Uterus (tissue), 4 donors: Measurements from ENCODE around the gene SELP. TPM values are rescaled to one million over a fixed set of nuclear protein-coding genes. Genes with fewer than 3 reads are reported as not detected.

Source experiments
- DNase-seq, 2 donors: peaks; one replicate each; pipeline ENCODE4 v3.0.0-alpha.2; 2019 to 2020
- H3K27ac ChIP-seq, 2 donors: fragments of 200-600 bp; sonication (generic); 1 replicate in 1 of 2; 2 replicates in 1 of 2; pipeline ENCODE4 v1.5.1; 2016 to 2018
- H3K27me3 ChIP-seq, 2 donors: fragments of 200-600 bp; sonication (generic); one replicate each; pipeline ENCODE4 v1.5.1; 2018 to 2019; ENCODE audit warnings: control low read depth in 1 of 2
- H3K36me3 ChIP-seq, 2 donors: fragments of 200-600 bp; sonication (generic); one replicate each; pipeline ENCODE4 v1.5.1; 2019; ENCODE audit warnings: control low read depth in 1 of 2
- H3K4me1 ChIP-seq, 2 donors: fragments of 200-600 bp; sonication (generic); one replicate each; pipeline ENCODE4 v1.5.1; 2018 to 2019; ENCODE audit warnings: control low read depth in 1 of 2
- H3K4me3 ChIP-seq, 2 donors: fragments of 200-600 bp; sonication (generic); 1 replicate in 1 of 2; 2 replicates in 1 of 2; pipeline ENCODE4 v1.5.1; 2018 to 2019; ENCODE audit warnings: mild to moderate bottlenecking in 1 of 2
- H3K9me3 ChIP-seq, 2 donors: fragments of 200-600 bp; sonication (generic); one replicate each; pipeline ENCODE4 v1.5.1; 2019; ENCODE audit warnings: control low read depth in 1 of 2
- POLR2A ChIP-seq, 2 donors: fragments of 450-650 bp; IDR thresholded peaks; one replicate each; pipeline ENCODE4 v1.6.1; 2016; ENCODE audit warnings: antibody characterized with exemption in 2 of 2, mild to moderate bottlenecking in 1 of 2, moderate library complexity in 1 of 2
- intact Hi-C: fragments of 100-400 bp; cut with DNase I; formaldehyde crosslinking; loops from one replicate; pipeline ENCODE4 v1.15.1; 2023; ENCODE audit warnings: low total_unique reads
- total RNA-seq, 4 donors: library from RNA; depleted of rRNA in 3 of 4; stranded (reverse); fragments of >200 nt in 3 of 4; gene quantifications; one replicate each; pipeline versions ENCODE4 v1.1.0 to v1.2.4, GENCODE V29; 2014 to 2023
- TF ChIP-seq, protein P1 (sequence below), 4 experiments: fragments of 200-600 bp in 2 of 4; fragments of 450-650 bp in 2 of 4; sonication (generic) in 2 of 4; IDR thresholded peaks; one replicate each; pipeline ENCODE4 v1.5.1; 2016 to 2019; ENCODE audit warnings: antibody characterized with exemption in 4 of 4, mild to moderate bottlenecking in 2 of 4, moderate library complexity in 1 of 4
- donor health status: DM: yes; HTN: yes; CAD: no.

Gene SELP
- total RNA-seq, 4 donors from 2014 or later = 6.8 to 32.3 (median 27.4) TPM

DNA sequence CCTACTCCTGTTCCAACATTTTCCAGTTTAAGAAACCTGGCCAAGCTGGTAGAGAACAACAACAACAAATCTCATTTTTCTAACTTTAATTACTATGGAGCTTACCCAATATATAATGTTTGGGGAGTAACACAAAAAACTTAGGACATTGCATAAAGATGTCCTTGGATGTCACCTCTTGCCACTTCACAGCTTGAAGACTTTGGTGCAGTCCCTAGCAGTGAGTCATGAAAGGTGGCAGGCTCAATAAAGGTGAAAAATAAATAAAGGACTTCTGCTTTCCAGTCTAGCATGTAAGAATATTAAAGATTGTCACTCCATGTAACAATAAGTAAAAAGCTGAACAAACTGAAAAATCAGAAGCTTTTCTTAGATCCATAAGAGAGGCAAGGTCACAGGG, 17.6 kb upstream of the SELP start:
- H3K27ac ChIP-seq = no peak overlapping the region
- no peak overlapping the region for H3K4me3 ChIP-seq
- no peaks in the 10 kb centered on the region for H3K4me1 ChIP-seq
- H3K27me3 ChIP-seq = no peaks in the 10 kb centered on the region
- no peak for DNase-seq
- H3K9me3 ChIP-seq = no peaks in the 10 kb centered on the region
- H3K36me3 ChIP-seq = no peaks in the 10 kb centered on the region
- TF ChIP-seq, protein P1, sequence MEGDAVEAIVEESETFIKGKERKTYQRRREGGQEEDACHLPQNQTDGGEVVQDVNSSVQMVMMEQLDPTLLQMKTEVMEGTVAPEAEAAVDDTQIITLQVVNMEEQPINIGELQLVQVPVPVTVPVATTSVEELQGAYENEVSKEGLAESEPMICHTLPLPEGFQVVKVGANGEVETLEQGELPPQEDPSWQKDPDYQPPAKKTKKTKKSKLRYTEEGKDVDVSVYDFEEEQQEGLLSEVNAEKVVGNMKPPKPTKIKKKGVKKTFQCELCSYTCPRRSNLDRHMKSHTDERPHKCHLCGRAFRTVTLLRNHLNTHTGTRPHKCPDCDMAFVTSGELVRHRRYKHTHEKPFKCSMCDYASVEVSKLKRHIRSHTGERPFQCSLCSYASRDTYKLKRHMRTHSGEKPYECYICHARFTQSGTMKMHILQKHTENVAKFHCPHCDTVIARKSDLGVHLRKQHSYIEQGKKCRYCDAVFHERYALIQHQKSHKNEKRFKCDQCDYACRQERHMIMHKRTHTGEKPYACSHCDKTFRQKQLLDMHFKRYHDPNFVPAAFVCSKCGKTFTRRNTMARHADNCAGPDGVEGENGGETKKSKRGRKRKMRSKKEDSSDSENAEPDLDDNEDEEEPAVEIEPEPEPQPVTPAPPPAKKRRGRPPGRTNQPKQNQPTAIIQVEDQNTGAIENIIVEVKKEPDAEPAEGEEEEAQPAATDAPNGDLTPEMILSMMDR (IDR thresholded peaks at IDR 0.05) = no peak
- TF ChIP-seq POLR2A (IDR thresholded peaks at IDR 0.05) = no peak
- intact Hi-C loops = no loop called here

DNA sequence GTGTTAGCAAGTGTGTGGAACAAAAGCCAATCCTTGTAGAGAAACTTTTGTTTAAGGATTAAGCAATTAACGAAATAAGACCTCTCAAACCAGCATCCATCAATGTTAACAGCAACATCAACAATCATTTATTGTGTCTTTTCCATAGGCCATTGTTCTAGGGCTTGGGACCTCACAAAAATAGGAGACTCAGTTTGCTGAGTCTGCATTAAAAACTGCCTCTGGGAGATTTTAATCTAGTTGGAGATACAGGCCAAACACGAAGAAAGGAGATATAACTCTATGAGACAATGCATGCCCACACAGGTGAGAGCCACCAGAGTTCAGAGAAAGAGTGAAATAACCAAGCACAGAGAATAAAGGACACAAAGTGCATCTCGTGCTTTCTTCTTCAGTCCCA, 14.4 kb upstream of the SELP start:
- Histone ChIP-seq H3K4me1 (no peaks in the 10 kb centered on the region), H3K4me3 (no peak overlapping the region), H3K27ac (no peak overlapping the region), H3K9me3 (no peaks in the 10 kb centered on the region), H3K27me3 (no peaks in the 10 kb centered on the region), H3K36me3 (no peaks in the 10 kb centered on the region)
- TF ChIP-seq, protein P1 (IDR thresholded peaks at IDR 0.05) = no peak
- TF ChIP-seq POLR2A (IDR thresholded peaks at IDR 0.05) = no peak
- intact Hi-C loops = no loop called here
- DNase-seq = no peak

DNA sequence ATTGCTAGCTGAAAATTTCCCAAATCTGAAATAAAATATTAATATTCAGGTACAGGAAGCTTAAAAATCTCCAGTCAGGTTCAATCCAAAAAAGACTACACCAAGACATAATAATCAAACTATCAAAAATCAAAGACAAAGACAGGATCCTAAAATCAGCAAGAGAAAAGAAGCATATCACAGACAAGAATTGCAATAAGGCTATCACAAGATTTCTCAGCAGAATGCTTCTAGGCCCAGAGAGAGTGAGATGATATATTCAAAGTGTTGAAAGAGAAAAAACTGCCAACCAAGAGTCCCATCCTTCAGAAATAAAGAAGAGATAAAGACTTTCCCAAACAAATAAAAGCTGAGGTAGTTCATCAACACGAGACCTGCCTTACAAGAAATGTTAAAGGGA, 5.0 kb upstream of the SELP start:
- no peaks in the 10 kb centered on the region for H3K27me3 ChIP-seq
- H3K27ac ChIP-seq = no peak overlapping the region
- intact Hi-C loops = no loop called here
- DNase-seq = no peak
- peaks cover 0 to 15% of the 10 kb centered on the region in 2 donors for H3K9me3 ChIP-seq
- no peak overlapping the region for H3K4me3 ChIP-seq
- no peaks in the 10 kb centered on the region for H3K4me1 ChIP-seq
- TF ChIP-seq, protein P1 (IDR thresholded peaks at IDR 0.05) = no peak
- no peak for TF ChIP-seq POLR2A (IDR thresholded peaks at IDR 0.05)
- H3K36me3 ChIP-seq = no peaks in the 10 kb centered on the region

DNA sequence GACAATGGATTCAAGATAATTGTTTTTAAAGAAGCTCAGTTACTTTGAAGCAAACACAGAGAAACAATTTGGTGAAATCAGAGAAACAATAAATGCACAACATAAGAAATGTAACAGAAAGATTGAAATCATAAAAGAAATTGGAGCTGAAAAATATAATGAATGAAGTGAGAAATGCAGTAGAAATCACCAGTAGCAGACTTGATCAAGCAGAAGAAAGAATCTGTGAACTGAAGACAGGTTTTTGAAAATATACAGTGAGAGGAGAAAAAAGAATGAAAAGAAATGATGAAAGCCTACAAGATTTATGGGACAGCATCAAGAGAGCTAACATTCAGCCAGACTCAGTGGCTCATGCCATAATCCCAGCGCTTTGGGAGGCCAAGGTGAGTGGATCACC, 4.2 kb upstream of the SELP start:
- intact Hi-C loops = no loop called here
- H3K4me1 ChIP-seq = no peaks in the 10 kb centered on the region
- TF ChIP-seq, protein P1 (IDR thresholded peaks at IDR 0.05) = no peak
- no peak for TF ChIP-seq POLR2A (IDR thresholded peaks at IDR 0.05)
- peaks cover 0 to 15% of the 10 kb centered on the region in 2 donors for H3K9me3 ChIP-seq
- H3K36me3 ChIP-seq = no peaks in the 10 kb centered on the region
- DNase-seq = no peak
- no peaks in the 10 kb centered on the region for H3K27me3 ChIP-seq
- no peak overlapping the region for H3K4me3 ChIP-seq
- no peak overlapping the region for H3K27ac ChIP-seq

DNA sequence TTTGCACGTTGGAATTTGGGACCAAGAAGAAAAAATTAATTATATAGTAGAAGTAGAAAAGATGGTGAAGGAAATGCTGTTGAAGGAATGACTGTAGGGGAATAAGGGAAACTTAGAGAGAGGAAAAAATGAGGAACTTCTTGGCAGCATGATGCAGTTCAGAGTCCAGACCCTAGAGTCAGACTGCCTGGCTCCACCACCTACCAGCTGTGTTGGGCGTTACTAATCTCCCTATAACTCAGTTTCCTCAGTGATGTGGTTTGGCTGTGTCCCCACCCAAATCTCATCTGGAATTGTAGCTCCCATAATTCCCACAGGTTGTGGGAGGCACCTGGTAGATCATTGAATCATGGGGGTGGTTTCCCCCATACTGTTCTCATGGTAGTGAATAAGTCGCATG, 1.3 kb upstream of the SELP start:
- Histone ChIP-seq H3K36me3 (no peaks in the 10 kb centered on the region), H3K27ac (no peak overlapping the region), H3K4me3 (no peak overlapping the region), H3K27me3 (no peaks in the 10 kb centered on the region), H3K4me1 (no peaks in the 10 kb centered on the region), H3K9me3 (peaks cover 0 to 12% of the 10 kb centered on the region in 2 donors)
- TF ChIP-seq, protein P1 (IDR thresholded peaks at IDR 0.05) = no peak
- no peak for TF ChIP-seq POLR2A (IDR thresholded peaks at IDR 0.05)
- DNase-seq = no peak
- intact Hi-C loops = no loop called here
